ENCODE measurements around the gene ELFN1. TPM values are rescaled to one million over a fixed set of nuclear protein-coding genes. Genes with fewer than 3 reads are reported as not detected.

ELFN1 gene
- total and polyA plus RNA-seq, 2 donors (not counting 3 experiments of a cell fraction or from before 2014, with no cell fraction given): 0.37 to 1.0 TPM

GRCh38 chr7:1663223-1663622 is 6.9 kb upstream of the ELFN1 start:
- ChIA-PET CTCF (interaction anchor here (1.3 to 2.7 kb wide), 3 partner anchors 11 to 545 kb away, joined by 3 to 36 read pairs (median 7); no protein-coding TSS in a partner anchor), POLR2A (no interaction called here)
- TF ChIP-seq GATA2 (IDR thresholded peaks at IDR 0.05; ENCODE audit: insufficient read depth, insufficient read length, low read depth, low read length) (no peak), MAX (IDR thresholded peaks at IDR 0.05; ENCODE audit: insufficient read depth, insufficient read length) (no peak), EZH2 (IDR thresholded peaks at IDR 0.05; ENCODE audit: borderline replicate concordance, low read depth, low read length, severe bottlenecking) (no peak)
- dilution Hi-C loops (cut with MboI; ENCODE audit: extremely low pct_ligation_motif_present, low sequenced_read_pairs) (no loop called here), intact Hi-C loops (cut with micrococcal nuclease) (loop anchor here (5.0 kb wide), 1 partner anchor 699 kb away; no protein-coding TSS in a partner anchor)
- Histone ChIP-seq H3K4me3 (replicated peaks in 1 of 3; ENCODE audit: insufficient read depth in 1 of 3, low read depth in 1 of 3, low read length in 3 of 3) (no peak overlapping the region), H3K4me1 (ENCODE audit: control insufficient read depth, extremely low read depth, insufficient read depth, low read length) (peaks cover 3% of the 10 kb centered on the region), H3K36me3 (ENCODE audit: control insufficient read depth in 2 of 2, extremely low read depth in 1 of 2, insufficient read depth in 2 of 2, low read length in 2 of 2) (no peaks in the 10 kb centered on the region), H3K4me2 (ENCODE audit: insufficient read depth, low read length) (no peak overlapping the region), H3K9me1 (replicated peaks; ENCODE audit: control insufficient read depth, extremely low read depth, insufficient read depth, low read length) (no peaks in the 10 kb centered on the region), H3K9me3 (replicated peaks; ENCODE audit: control insufficient read depth, insufficient read depth, low read length) (no peaks in the 10 kb centered on the region), H3K79me2 (ENCODE audit: control insufficient read depth, insufficient read depth, low read length) (no peaks in the 10 kb centered on the region), H3K27ac (ENCODE audit: insufficient read depth, low read depth, low read length) (no peak overlapping the region), H3K27me3 (ENCODE audit: control insufficient read depth in 2 of 2, insufficient read depth in 2 of 2, low read length in 2 of 2) (peaks cover 21 to 25% of the 10 kb centered on the region in 2 experiments), H3K9ac (replicated peaks; ENCODE audit: extremely low read depth, insufficient read depth, low read length) (no peak overlapping the region), H4K20me1 (replicated peaks; ENCODE audit: control insufficient read depth, extremely low read depth, insufficient read depth, low read length) (no peaks in the 10 kb centered on the region), H2AFZ (ENCODE audit: low read depth, low read length) (no peak overlapping the region)
- BruUV-seq (replicated peaks): no TSS peak
- no peak for FAIRE-seq
- no peak for DNase-seq (ENCODE audit: low read depth, low spot score)

- TF ChIP-seq CTCF (IDR thresholded peaks at IDR 0.05; ENCODE audit: extremely low read depth in 1 of 2, insufficient read depth in 1 of 2, low read depth in 1 of 2, low read length in 2 of 2): no peak
- TF ChIP-seq EZH2 (IDR thresholded peaks at IDR 0.05; ENCODE audit: borderline replicate concordance, low read depth, low read length, severe bottlenecking): peak; percentile 47
- POLR2A ChIA-PET: no interaction called here
- dilution Hi-C loops (cut with MboI; ENCODE audit: extremely low pct_ligation_motif_present, low sequenced_read_pairs): no loop called here
These were observed 6.0 kb upstream of the ELFN1 start for GRCh38 chr7:1663857-1664651.

More at GRCh38 chr7:1663857-1664651, 6.0 kb upstream of the ELFN1 start:
- Histone ChIP-seq H3K4me2 (ENCODE audit: insufficient read depth, low read length) (no peak overlapping the region), H3K9ac (replicated peaks; ENCODE audit: extremely low read depth, insufficient read depth, low read length) (no peak overlapping the region), H3K4me3 (replicated peaks in 1 of 3; ENCODE audit: insufficient read depth in 1 of 3, low read depth in 1 of 3, low read length in 3 of 3) (peak overlapping the region in 1 of 3 experiments; percentile 67), H4K20me1 (replicated peaks; ENCODE audit: control insufficient read depth, extremely low read depth, insufficient read depth, low read length) (no peaks in the 10 kb centered on the region), H3K79me2 (ENCODE audit: control insufficient read depth, insufficient read depth, low read length) (no peaks in the 10 kb centered on the region), H3K27ac (ENCODE audit: insufficient read depth, low read depth, low read length) (no peak overlapping the region), H2AFZ (ENCODE audit: low read depth, low read length) (no peak overlapping the region), H3K27me3 (ENCODE audit: control insufficient read depth in 2 of 2, insufficient read depth in 2 of 2, low read length in 2 of 2) (peaks cover 29 to 31% of the 10 kb centered on the region in 2 experiments), H3K36me3 (ENCODE audit: control insufficient read depth in 2 of 2, extremely low read depth in 1 of 2, insufficient read depth in 2 of 2, low read length in 2 of 2) (no peaks in the 10 kb centered on the region), H3K9me3 (replicated peaks; ENCODE audit: control insufficient read depth, insufficient read depth, low read length) (no peaks in the 10 kb centered on the region), H3K9me1 (replicated peaks; ENCODE audit: control insufficient read depth, extremely low read depth, insufficient read depth, low read length) (no peaks in the 10 kb centered on the region), H3K4me1 (ENCODE audit: control insufficient read depth, extremely low read depth, insufficient read depth, low read length) (peaks cover 3% of the 10 kb centered on the region)
- CTCF ChIA-PET: interaction anchor here (0.5 to 2.7 kb wide), 35 partner anchors 10 to 691 kb away, joined by 3 to 36 read pairs (median 3); partner anchors contain the start of gene EIF3B
- intact Hi-C loops (cut with micrococcal nuclease): loop anchor here (2.0 to 5.0 kb wide), 2 partner anchors 545 to 698 kb away; no protein-coding TSS in a partner anchor
- no peak for DNase-seq (ENCODE audit: low read depth, low spot score)
- no peak for FAIRE-seq
- no TSS peak for BruUV-seq (replicated peaks)

Data from endothelial cell of umbilical vein (primary cell).